GM23338 (cell line): ENCODE measurements around the gene GPR146. TPM values are rescaled to one million over a fixed set of nuclear protein-coding genes. Genes with fewer than 3 reads are reported as not detected.

ENCODE experiments used
- ATAC-seq: fragments of 200-7000 bp; cut with Tn5 transposase; 3 replicates; pipeline ENCODE4 v1.9.1; 2020
- DNase-seq: peaks from one replicate; pipeline ENCODE4 v3.0.0-alpha.2; 2015; ENCODE audit warnings: low spot score
- H2AFZ ChIP-seq: fragments of 200-600 bp; sonication (generic); 2 replicates; pipeline ENCODE4 v1.8.0; 2016; ENCODE audit warnings: antibody characterized with exemption, mild to moderate bottlenecking, moderate library complexity
- H3F3A ChIP-seq: fragments of 200-600 bp; sonication (generic); replicated peaks from 2 replicates; pipeline ENCODE4 v1.8.0; 2017; ENCODE audit warnings: antibody characterized with exemption, mixed run types, low read depth
- H3K27ac ChIP-seq: fragments of 200-600 bp; sonication (generic); 2 replicates; pipeline ENCODE4 v1.6.1; 2016; ENCODE audit warnings: low read depth
- H3K27me3 ChIP-seq: fragments of 200-600 bp; sonication (generic); 2 replicates; pipeline ENCODE4 v1.8.0; 2016; ENCODE audit warnings: mild to moderate bottlenecking, mixed run types, moderate library complexity; ENCODE audit not compliant: insufficient read depth
- H3K36me3 ChIP-seq: fragments of 200-600 bp; sonication (generic); 2 replicates; pipeline ENCODE4 v1.8.0; 2016; ENCODE audit warnings: mild to moderate bottlenecking; ENCODE audit not compliant: insufficient read depth
- H3K4me1 ChIP-seq: fragments of 200-600 bp; sonication (generic); 2 replicates; pipeline ENCODE4 v1.8.0; 2016; ENCODE audit warnings: mild to moderate bottlenecking, moderate library complexity; ENCODE audit not compliant: insufficient read depth
- H3K4me2 ChIP-seq: fragments of 200-600 bp; sonication (generic); 2 replicates; pipeline ENCODE4 v1.7.1; 2017; ENCODE audit warnings: mixed run types
- H3K4me3 ChIP-seq: fragments of 200-600 bp; sonication (generic); 2 replicates; pipeline ENCODE4 v1.6.1; 2016; ENCODE audit warnings: mixed run types
- H3K79me2 ChIP-seq: fragments of 200-600 bp; sonication (generic); replicated peaks from 2 replicates; pipeline ENCODE4 v1.8.0; 2017; ENCODE audit warnings: mild to moderate bottlenecking; ENCODE audit not compliant: insufficient read depth
- H3K9me2 ChIP-seq: fragments of 200-600 bp; sonication (generic); 2 replicates; pipeline ENCODE4 v1.8.0; 2017; ENCODE audit not compliant: insufficient read depth
- H4K20me1 ChIP-seq: fragments of 200-600 bp; sonication (generic); replicated peaks from 2 replicates; pipeline ENCODE4 v1.8.0; 2017; ENCODE audit warnings: mild to moderate bottlenecking; ENCODE audit not compliant: insufficient read depth
- H3K27ac Mint-ChIP-seq: 2 replicates; pipeline ENCODE4 v1.8.0; 2020; ENCODE audit warnings: inconsistent platforms, mild to moderate bottlenecking, moderate library complexity, mixed read lengths
- H3K27me3 Mint-ChIP-seq: 3 replicates; pipeline ENCODE4 v1.8.0; 2022; ENCODE audit warnings: low read depth, mild to moderate bottlenecking, moderate library complexity, mixed read lengths, inconsistent platforms; ENCODE audit not compliant: insufficient read depth, poor library complexity
- H3K36me3 Mint-ChIP-seq: 3 replicates; pipeline ENCODE4 v1.8.0; 2021; ENCODE audit warnings: low read depth, mild to moderate bottlenecking, inconsistent platforms, moderate library complexity, mixed read lengths
- H3K4me1 Mint-ChIP-seq: 3 replicates; pipeline ENCODE4 v1.8.0; 2020; ENCODE audit warnings: mild to moderate bottlenecking, inconsistent platforms, mixed read lengths
- H3K4me3 Mint-ChIP-seq: 3 replicates; pipeline ENCODE4 v1.8.0; 2021; ENCODE audit warnings: moderate library complexity, mild to moderate bottlenecking, inconsistent platforms, mixed read lengths
- H3K9me3 Mint-ChIP-seq: 3 replicates; pipeline ENCODE4 v1.8.0; 2020; ENCODE audit warnings: moderate library complexity, mild to moderate bottlenecking, inconsistent platforms, mixed read lengths
- CREB1 ChIP-seq: fragments of 250-450 bp; sonication (Bioruptor Pico); IDR thresholded peaks from 2 replicates; pipeline ENCODE4 v1.5.0; 2020; ENCODE audit warnings: low read depth, mild to moderate bottlenecking, moderate library complexity
- CTCF ChIP-seq, 2 experiments: fragments of 200-600 bp in 1 of 2; sonication (generic) in 1 of 2; conservative IDR thresholded peaks; 2 replicates each; pipeline versions ENCODE4 v1.5.1 to v1.6.1; 2016 to 2017; ENCODE audit warnings: antibody characterized with exemption in 2 of 2, low read depth in 2 of 2, mild to moderate bottlenecking in 2 of 2, moderate library complexity in 1 of 2
- EZH2 ChIP-seq: fragments of 200-600 bp; sonication (generic); IDR thresholded peaks from one replicate; pipeline ENCODE4 v1.8.0; 2017; ENCODE audit warnings: antibody characterized with exemption, mild to moderate bottlenecking, low read depth; ENCODE audit not compliant: unreplicated experiment
- EZH2phosphoT487 ChIP-seq: fragments of 200-600 bp; sonication (generic); IDR thresholded peaks from one replicate; pipeline ENCODE4 v1.8.1; 2018; ENCODE audit warnings: antibody characterized with exemption; ENCODE audit not compliant: unreplicated experiment
- JUNB ChIP-seq: IDR thresholded peaks from one replicate; pipeline ENCODE4 v1.6.1; 2016; ENCODE audit warnings: antibody characterized with exemption; ENCODE audit not compliant: unreplicated experiment
- NANOG ChIP-seq: IDR thresholded peaks from 2 replicates; pipeline ENCODE4 v1.6.1; 2016; ENCODE audit warnings: antibody characterized with exemption, borderline replicate concordance
- POLR2AphosphoS5 ChIP-seq: IDR thresholded peaks from 2 replicates; pipeline ENCODE4 v1.6.1; 2016; ENCODE audit warnings: antibody characterized with exemption, low read depth
- REST ChIP-seq: IDR thresholded peaks from one replicate; pipeline ENCODE4 v1.6.1; 2018; ENCODE audit warnings: antibody characterized with exemption; ENCODE audit not compliant: unreplicated experiment
- ZNF114 ChIP-seq: fragments of 250-450 bp; sonication (Bioruptor Pico); IDR thresholded peaks from 2 replicates; pipeline ENCODE4 v1.5.0; 2020; ENCODE audit warnings: mild to moderate bottlenecking, moderate library complexity
- ZNF331 ChIP-seq: fragments of 250-450 bp; sonication (Bioruptor Pico); IDR thresholded peaks from 2 replicates; pipeline ENCODE4 v1.5.0; 2020; ENCODE audit warnings: low read depth, mild to moderate bottlenecking, moderate library complexity
- polyA plus RNA-seq: library from polyadenylated mRNA; unstranded; fragments of >200 nt; fragmentation: Nextera tagmentation; extraction: Ambion mirVana; gene quantifications from 2 replicates; pipeline ENCODE4 v1.2.1, GENCODE V29; 2016
- total RNA-seq: library from RNA; depleted of rRNA; stranded (reverse); fragments of >200 nt; shearing (Covaris generic); gene quantifications from 2 replicates; pipeline ENCODE4 v1.2.3, GENCODE V29; 2014

Gene GPR146
- total and polyA plus RNA-seq, 2 experiments from 2014 or later, result 0.28 to 0.37 TPM

- no peak for TF ChIP-seq REST
These were observed 56.7 kb downstream of the GPR146 start (continued) for GRCh38 chr7:1100834-1101562.

- H3K4me2 ChIP-seq, result no peak overlapping the region
- no peak for TF ChIP-seq ZNF331 (CRISPR knock-in tag)
- no peak for TF ChIP-seq ZNF114 (CRISPR knock-in tag)
- no peak overlapping the region for H3K4me3 ChIP-seq
- H3K27me3 Mint-ChIP-seq, result peaks cover 4% of the 10 kb centered on the region
- H3K9me2 ChIP-seq, result no peaks in the 10 kb centered on the region
- ATAC-seq (no peak), DNase-seq (no peak)
- H3K36me3 ChIP-seq, result no peaks in the 10 kb centered on the region
- H3K27ac ChIP-seq, result no peak overlapping the region
- no peaks in the 10 kb centered on the region for H3K27me3 ChIP-seq
- H4K20me1 ChIP-seq, result no peaks in the 10 kb centered on the region; the same call in none of the 2 replicates
- no peaks in the 10 kb centered on the region for H3F3A ChIP-seq
- no peak overlapping the region for H2AFZ ChIP-seq
- peaks cover 24% of the 10 kb centered on the region for H3K36me3 Mint-ChIP-seq
- H3K4me1 Mint-ChIP-seq, result no peaks in the 10 kb centered on the region
- H3K4me1 ChIP-seq, result no peaks in the 10 kb centered on the region
- H3K4me3 Mint-ChIP-seq, result no peak overlapping the region
- H3K9me3 Mint-ChIP-seq, result peaks cover 3% of the 10 kb centered on the region; the same call in 1 of the 3 replicates
- H3K79me2 ChIP-seq, result peaks cover 55% of the 10 kb centered on the region
- H3K27ac Mint-ChIP-seq, result no peak overlapping the region
These were observed 57.5 kb downstream of the GPR146 start for GRCh38 chr7:1101563-1102431.

GRCh38 chr7:1103009-1103788, 58.9 kb downstream of the GPR146 start:
- peaks cover 1% of the 10 kb centered on the region; the same call in 1 of the 3 replicates for H3K9me3 Mint-ChIP-seq
- H3K27ac Mint-ChIP-seq, result no peak overlapping the region
- H3K27me3 ChIP-seq, result no peaks in the 10 kb centered on the region
- TF ChIP-seq CTCF (conservative IDR thresholded peaks at IDR 0.05; ENCODE audit: low read depth in 2 of 2), result no peak
- TF ChIP-seq JUNB, result no peak
- TF ChIP-seq ZNF331 (CRISPR knock-in tag), result no peak
- no peak for TF ChIP-seq EZH2
- TF ChIP-seq CREB1 (CRISPR knock-in tag), result no peak
- TF ChIP-seq NANOG, result no peak
- no peak for TF ChIP-seq EZH2phosphoT487
- no peak for TF ChIP-seq POLR2AphosphoS5
- no peak for TF ChIP-seq REST

More at GRCh38 chr7:1103009-1103788, 58.9 kb downstream of the GPR146 start:
- Histone ChIP-seq H4K20me1 (no peaks in the 10 kb centered on the region; the same call in none of the 2 replicates), H3K27ac (peak overlapping the region; percentile 55; the same call in 1 of the 2 replicates), H3F3A (no peaks in the 10 kb centered on the region), H3K9me2 (no peaks in the 10 kb centered on the region), H3K4me2 (no peak overlapping the region), H3K4me3 (no peak overlapping the region), H3K36me3 (no peaks in the 10 kb centered on the region), H3K4me1 (no peaks in the 10 kb centered on the region), H2AFZ (no peak overlapping the region), H3K79me2 (peaks cover 41% of the 10 kb centered on the region)
- peaks cover 13% of the 10 kb centered on the region for H3K36me3 Mint-ChIP-seq
- H3K4me1 Mint-ChIP-seq, result no peaks in the 10 kb centered on the region
- ATAC-seq (no peak), DNase-seq (no peak)
- peaks cover 4% of the 10 kb centered on the region for H3K27me3 Mint-ChIP-seq
- H3K4me3 Mint-ChIP-seq, result no peak overlapping the region
